ENCODE results near the gene OR2A1.
"Not testable (repeated sequence)": the region's sequence is repeated elsewhere in the genome, so short reads cannot be mapped to it uniquely, and the experiment has no call there.

The OR2A1 gene

GRCh38 chr7:144330044-144330443 lies 17.8 kb downstream of the OR2A1 start:
- DNase-seq, result not testable (repeated sequence)

GRCh38 chr7:144331221-144331995 lies 19.2 kb downstream of the OR2A1 start:
- DNase-seq, result not testable (repeated sequence)

- DNase-seq, result not testable (repeated sequence)
These were observed 19.7 kb downstream of the OR2A1 start for GRCh38 chr7:144331996-144332288.

- not testable (repeated sequence) for DNase-seq
These were observed 36.4 kb downstream of the OR2A1 start for GRCh38 chr7:144348625-144349024.

- not testable (repeated sequence) for DNase-seq
These were observed 39.4 kb downstream of the OR2A1 start for GRCh38 chr7:144351667-144352066.

- DNase-seq, result not testable (repeated sequence)
These were observed 43.1 kb downstream of the OR2A1 start, which contains the start of gene ARHGEF5 for GRCh38 chr7:144355176-144355822. TSS of gene ARHGEF5 (plus strand) at chr7:144355402. CDS start at chr7:144362670, 7,268 bp downstream.

GRCh38 chr7:144356185-144356584 lies 44.0 kb downstream of the OR2A1 start:
- DNase-seq, result not testable (repeated sequence)

GRCh38 chr7:144356860-144357259 lies 44.6 kb downstream of the OR2A1 start:
- not testable (repeated sequence) for DNase-seq

- DNase-seq, result not testable (repeated sequence)
These were observed 49.8 kb downstream of the OR2A1 start for GRCh38 chr7:144362061-144362460.

GRCh38 chr7:144365523-144365922 lies 53.3 kb downstream of the OR2A1 start:
- DNase-seq, result not testable (repeated sequence)

- not testable (repeated sequence) for DNase-seq
These were observed 55.0 kb downstream of the OR2A1 start for GRCh38 chr7:144367250-144367649.

- DNase-seq, result not testable (repeated sequence)
These were observed 57.0 kb downstream of the OR2A1 start for GRCh38 chr7:144369221-144369620.

All from activated CD4-positive, alpha-beta T cell treated with anti-CD3 and anti-CD28 coated beads, Interleukin-2, amount 50 U/mL, for 4 hours (primary cell).